GM23338 (cell line): ENCODE results near the gene FBXL17. TPM values are rescaled to one million over a fixed set of nuclear protein-coding genes. Genes with fewer than 3 reads are reported as not detected.

Source experiments
- ATAC-seq: fragments of 200-7000 bp; cut with Tn5 transposase; 3 replicates; pipeline ENCODE4 v1.9.1; 2020
- DNase-seq: peaks from one replicate; pipeline ENCODE4 v3.0.0-alpha.2; 2015; ENCODE audit warnings: low spot score
- H2AFZ ChIP-seq: fragments of 200-600 bp; sonication (generic); 2 replicates; pipeline ENCODE4 v1.8.0; 2016; ENCODE audit warnings: antibody characterized with exemption, mild to moderate bottlenecking, moderate library complexity
- H3F3A ChIP-seq: fragments of 200-600 bp; sonication (generic); replicated peaks from 2 replicates; pipeline ENCODE4 v1.8.0; 2017; ENCODE audit warnings: antibody characterized with exemption, mixed run types, low read depth
- H3K27ac ChIP-seq: fragments of 200-600 bp; sonication (generic); 2 replicates; pipeline ENCODE4 v1.6.1; 2016; ENCODE audit warnings: low read depth
- H3K27me3 ChIP-seq: fragments of 200-600 bp; sonication (generic); 2 replicates; pipeline ENCODE4 v1.8.0; 2016; ENCODE audit warnings: mild to moderate bottlenecking, mixed run types, moderate library complexity; ENCODE audit not compliant: insufficient read depth
- H3K36me3 ChIP-seq: fragments of 200-600 bp; sonication (generic); 2 replicates; pipeline ENCODE4 v1.8.0; 2016; ENCODE audit warnings: mild to moderate bottlenecking; ENCODE audit not compliant: insufficient read depth
- H3K4me1 ChIP-seq: fragments of 200-600 bp; sonication (generic); 2 replicates; pipeline ENCODE4 v1.8.0; 2016; ENCODE audit warnings: mild to moderate bottlenecking, moderate library complexity; ENCODE audit not compliant: insufficient read depth
- H3K4me2 ChIP-seq: fragments of 200-600 bp; sonication (generic); 2 replicates; pipeline ENCODE4 v1.7.1; 2017; ENCODE audit warnings: mixed run types
- H3K4me3 ChIP-seq: fragments of 200-600 bp; sonication (generic); 2 replicates; pipeline ENCODE4 v1.6.1; 2016; ENCODE audit warnings: mixed run types
- H3K79me2 ChIP-seq: fragments of 200-600 bp; sonication (generic); replicated peaks from 2 replicates; pipeline ENCODE4 v1.8.0; 2017; ENCODE audit warnings: mild to moderate bottlenecking; ENCODE audit not compliant: insufficient read depth
- H3K9me2 ChIP-seq: fragments of 200-600 bp; sonication (generic); 2 replicates; pipeline ENCODE4 v1.8.0; 2017; ENCODE audit not compliant: insufficient read depth
- H4K20me1 ChIP-seq: fragments of 200-600 bp; sonication (generic); replicated peaks from 2 replicates; pipeline ENCODE4 v1.8.0; 2017; ENCODE audit warnings: mild to moderate bottlenecking; ENCODE audit not compliant: insufficient read depth
- H3K27ac Mint-ChIP-seq: 2 replicates; pipeline ENCODE4 v1.8.0; 2020; ENCODE audit warnings: inconsistent platforms, mild to moderate bottlenecking, moderate library complexity, mixed read lengths
- H3K27me3 Mint-ChIP-seq: 3 replicates; pipeline ENCODE4 v1.8.0; 2022; ENCODE audit warnings: low read depth, mild to moderate bottlenecking, moderate library complexity, mixed read lengths, inconsistent platforms; ENCODE audit not compliant: insufficient read depth, poor library complexity
- H3K36me3 Mint-ChIP-seq: 3 replicates; pipeline ENCODE4 v1.8.0; 2021; ENCODE audit warnings: low read depth, mild to moderate bottlenecking, inconsistent platforms, moderate library complexity, mixed read lengths
- H3K4me1 Mint-ChIP-seq: 3 replicates; pipeline ENCODE4 v1.8.0; 2020; ENCODE audit warnings: mild to moderate bottlenecking, inconsistent platforms, mixed read lengths
- H3K4me3 Mint-ChIP-seq: 3 replicates; pipeline ENCODE4 v1.8.0; 2021; ENCODE audit warnings: moderate library complexity, mild to moderate bottlenecking, inconsistent platforms, mixed read lengths
- H3K9me3 Mint-ChIP-seq: 3 replicates; pipeline ENCODE4 v1.8.0; 2020; ENCODE audit warnings: moderate library complexity, mild to moderate bottlenecking, inconsistent platforms, mixed read lengths
- EZH2 ChIP-seq: fragments of 200-600 bp; sonication (generic); IDR thresholded peaks from one replicate; pipeline ENCODE4 v1.8.0; 2017; ENCODE audit warnings: antibody characterized with exemption, mild to moderate bottlenecking, low read depth; ENCODE audit not compliant: unreplicated experiment
- EZH2phosphoT487 ChIP-seq: fragments of 200-600 bp; sonication (generic); IDR thresholded peaks from one replicate; pipeline ENCODE4 v1.8.1; 2018; ENCODE audit warnings: antibody characterized with exemption; ENCODE audit not compliant: unreplicated experiment
- NANOG ChIP-seq: IDR thresholded peaks from 2 replicates; pipeline ENCODE4 v1.6.1; 2016; ENCODE audit warnings: antibody characterized with exemption, borderline replicate concordance
- STAT1 ChIP-seq: IDR thresholded peaks from one replicate; pipeline ENCODE4 v1.6.1; 2016; ENCODE audit warnings: antibody characterized with exemption; ENCODE audit not compliant: unreplicated experiment
- ZNF114 ChIP-seq: fragments of 250-450 bp; sonication (Bioruptor Pico); IDR thresholded peaks from 2 replicates; pipeline ENCODE4 v1.5.0; 2020; ENCODE audit warnings: mild to moderate bottlenecking, moderate library complexity
- ZNF462 ChIP-seq: fragments of 250-450 bp; sonication (Bioruptor Pico); IDR thresholded peaks from 2 replicates; pipeline ENCODE4 v1.5.0; 2020; ENCODE audit warnings: mild to moderate bottlenecking, moderate library complexity
- polyA plus RNA-seq: library from polyadenylated mRNA; unstranded; fragments of >200 nt; fragmentation: Nextera tagmentation; extraction: Ambion mirVana; gene quantifications from 2 replicates; pipeline ENCODE4 v1.2.1, GENCODE V29; 2016
- total RNA-seq: library from RNA; depleted of rRNA; stranded (reverse); fragments of >200 nt; shearing (Covaris generic); gene quantifications from 2 replicates; pipeline ENCODE4 v1.2.3, GENCODE V29; 2014
- TF ChIP-seq, protein P1 (sequence below): IDR thresholded peaks from one replicate; pipeline ENCODE4 v1.6.1; 2018; ENCODE audit warnings: antibody characterized with exemption; ENCODE audit not compliant: unreplicated experiment

FBXL17 gene
- total and polyA plus RNA-seq, 2 experiments from 2014 or later = 2.0 to 2.7 TPM

- TF ChIP-seq ZNF462 (CRISPR knock-in tag) = no peak
- TF ChIP-seq STAT1 = no peak
- TF ChIP-seq, protein P1, sequence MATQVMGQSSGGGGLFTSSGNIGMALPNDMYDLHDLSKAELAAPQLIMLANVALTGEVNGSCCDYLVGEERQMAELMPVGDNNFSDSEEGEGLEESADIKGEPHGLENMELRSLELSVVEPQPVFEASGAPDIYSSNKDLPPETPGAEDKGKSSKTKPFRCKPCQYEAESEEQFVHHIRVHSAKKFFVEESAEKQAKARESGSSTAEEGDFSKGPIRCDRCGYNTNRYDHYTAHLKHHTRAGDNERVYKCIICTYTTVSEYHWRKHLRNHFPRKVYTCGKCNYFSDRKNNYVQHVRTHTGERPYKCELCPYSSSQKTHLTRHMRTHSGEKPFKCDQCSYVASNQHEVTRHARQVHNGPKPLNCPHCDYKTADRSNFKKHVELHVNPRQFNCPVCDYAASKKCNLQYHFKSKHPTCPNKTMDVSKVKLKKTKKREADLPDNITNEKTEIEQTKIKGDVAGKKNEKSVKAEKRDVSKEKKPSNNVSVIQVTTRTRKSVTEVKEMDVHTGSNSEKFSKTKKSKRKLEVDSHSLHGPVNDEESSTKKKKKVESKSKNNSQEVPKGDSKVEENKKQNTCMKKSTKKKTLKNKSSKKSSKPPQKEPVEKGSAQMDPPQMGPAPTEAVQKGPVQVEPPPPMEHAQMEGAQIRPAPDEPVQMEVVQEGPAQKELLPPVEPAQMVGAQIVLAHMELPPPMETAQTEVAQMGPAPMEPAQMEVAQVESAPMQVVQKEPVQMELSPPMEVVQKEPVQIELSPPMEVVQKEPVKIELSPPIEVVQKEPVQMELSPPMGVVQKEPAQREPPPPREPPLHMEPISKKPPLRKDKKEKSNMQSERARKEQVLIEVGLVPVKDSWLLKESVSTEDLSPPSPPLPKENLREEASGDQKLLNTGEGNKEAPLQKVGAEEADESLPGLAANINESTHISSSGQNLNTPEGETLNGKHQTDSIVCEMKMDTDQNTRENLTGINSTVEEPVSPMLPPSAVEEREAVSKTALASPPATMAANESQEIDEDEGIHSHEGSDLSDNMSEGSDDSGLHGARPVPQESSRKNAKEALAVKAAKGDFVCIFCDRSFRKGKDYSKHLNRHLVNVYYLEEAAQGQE = no peak
Measured at GRCh38 chr5:107853696-107854095, 528.2 kb downstream of the FBXL17 start (continued).

GRCh38 chr5:107853031-107853430, 528.9 kb downstream of the FBXL17 start:
- Histone ChIP-seq H3K4me1 (no peaks in the 10 kb centered on the region), H3K4me2 (no peak overlapping the region), H4K20me1 (no peaks in the 10 kb centered on the region), H2AFZ (no peak overlapping the region), H3F3A (no peaks in the 10 kb centered on the region), H3K79me2 (no peaks in the 10 kb centered on the region), H3K36me3 (no peaks in the 10 kb centered on the region), H3K27me3 (no peaks in the 10 kb centered on the region), H3K9me2 (no peaks in the 10 kb centered on the region; the same call in 1 of the 2 replicates), H3K27ac (no peak overlapping the region), H3K4me3 (no peak overlapping the region)
- no peaks in the 10 kb centered on the region for H3K27me3 Mint-ChIP-seq
- no peak overlapping the region for H3K4me3 Mint-ChIP-seq
- H3K27ac Mint-ChIP-seq = no peak overlapping the region
- DNase-seq (no peak), ATAC-seq (no peak)
- peaks cover 5% of the 10 kb centered on the region; the same call in 2 of the 3 replicates for H3K4me1 Mint-ChIP-seq
- no peaks in the 10 kb centered on the region for H3K9me3 Mint-ChIP-seq
- no peaks in the 10 kb centered on the region for H3K36me3 Mint-ChIP-seq
- TF ChIP-seq, protein P1 = no peak
- TF ChIP-seq EZH2 (no peak), ZNF114 (no peak), NANOG (no peak), EZH2phosphoT487 (no peak)
